Measurements from ENCODE around the gene RPL26. TPM values are rescaled to one million over a fixed set of nuclear protein-coding genes. Genes with fewer than 3 reads are reported as not detected.
A peak's percentile ranks its signal among the peaks of the same experiment; 100 is the strongest.

The RPL26 gene
- total and polyA plus RNA-seq, 2 donors (not counting 1 experiment from before 2014, with no cell fraction given): 2,663 to 4,116 TPM

- no peak for TF ChIP-seq EZH2 (IDR thresholded peaks at IDR 0.05; ENCODE audit: low read length, missing control alignments)
- TF ChIP-seq CTCF (conservative IDR thresholded peaks at IDR 0.05 in 1 of 2, IDR thresholded peaks at IDR 0.05 in 1 of 2; ENCODE audit: low read depth in 1 of 2, low read length in 2 of 2): no peak
Observed at GRCh38 chr17:8339540-8339939, 43.5 kb downstream of the RPL26 start, which contains the start of gene ODF4. Gene ODF4, plus strand, starts transcription at chr17:8339840. Its CDS starts 212 bp downstream, at chr17:8340052.

GRCh38 chr17:8338753-8339140 lies 44.2 kb downstream of the RPL26 start:
- DNase-seq (ENCODE audit: low read depth in 2 of 2): no peak
- Histone ChIP-seq H3K79me2 (ENCODE audit: control insufficient read depth, insufficient read depth, low read length) (no peaks in the 10 kb centered on the region), H3K27me3 (ENCODE audit: control insufficient read depth, insufficient read depth, low read length) (peaks cover 10% of the 10 kb centered on the region), H3K9ac (ENCODE audit: insufficient read depth, low read length) (no peak overlapping the region), H3K27ac (ENCODE audit: insufficient read depth, low read length) (no peak overlapping the region), H3K4me1 (ENCODE audit: control insufficient read depth, extremely low read depth, insufficient read depth, low read length) (no peaks in the 10 kb centered on the region), H4K20me1 (ENCODE audit: control insufficient read depth, extremely low read depth, insufficient read depth, low read length) (no peaks in the 10 kb centered on the region), H2AFZ (ENCODE audit: low read length) (no peak overlapping the region), H3K36me3 (ENCODE audit: control insufficient read depth, insufficient read depth, low read length) (no peaks in the 10 kb centered on the region), H3K4me3 (replicated peaks in 1 of 4; ENCODE audit: control extremely low read depth in 1 of 4, insufficient read depth in 1 of 4, low read depth in 3 of 4, low read length in 4 of 4) (no peak overlapping the region), H3K4me2 (ENCODE audit: extremely low read depth, insufficient read depth, low read length) (no peak overlapping the region), H3K9me3 (ENCODE audit: control insufficient read depth, insufficient read depth, low read depth, low read length) (no peaks in the 10 kb centered on the region)
- TF ChIP-seq CTCF (conservative IDR thresholded peaks at IDR 0.05 in 1 of 2, IDR thresholded peaks at IDR 0.05 in 1 of 2; ENCODE audit: low read depth in 1 of 2, low read length in 2 of 2): no peak
- no peak for TF ChIP-seq EZH2 (IDR thresholded peaks at IDR 0.05; ENCODE audit: low read length, missing control alignments)

More at GRCh38 chr17:8339540-8339939, 43.5 kb downstream of the RPL26 start, which contains the start of gene ODF4:
- Histone ChIP-seq H4K20me1 (ENCODE audit: control insufficient read depth, extremely low read depth, insufficient read depth, low read length) (no peaks in the 10 kb centered on the region), H3K9ac (ENCODE audit: insufficient read depth, low read length) (no peak within 1 kb of the TSS), H3K36me3 (ENCODE audit: control insufficient read depth, insufficient read depth, low read length) (no peaks in the 10 kb centered on the region), H3K27me3 (ENCODE audit: control insufficient read depth, insufficient read depth, low read length) (peaks cover 10% of the 10 kb centered on the region), H3K9me3 (ENCODE audit: control insufficient read depth, insufficient read depth, low read depth, low read length) (no peaks in the 10 kb centered on the region), H3K27ac (ENCODE audit: insufficient read depth, low read length) (no peak within 1 kb of the TSS), H2AFZ (ENCODE audit: low read length) (no peak within 1 kb of the TSS), H3K4me2 (ENCODE audit: extremely low read depth, insufficient read depth, low read length) (no peak within 1 kb of the TSS), H3K79me2 (ENCODE audit: control insufficient read depth, insufficient read depth, low read length) (no peaks in the 10 kb centered on the region), H3K4me3 (replicated peaks in 1 of 4; ENCODE audit: control extremely low read depth in 1 of 4, insufficient read depth in 1 of 4, low read depth in 3 of 4, low read length in 4 of 4) (no peak within 1 kb of the TSS), H3K4me1 (ENCODE audit: control insufficient read depth, extremely low read depth, insufficient read depth, low read length) (no peaks in the 10 kb centered on the region)
- DNase-seq (ENCODE audit: low read depth in 2 of 2): no peak

GRCh38 chr17:8337802-8338752 lies 44.9 kb downstream of the RPL26 start:
- Histone ChIP-seq H3K36me3 (ENCODE audit: control insufficient read depth, insufficient read depth, low read length) (no peaks in the 10 kb centered on the region), H3K4me2 (ENCODE audit: extremely low read depth, insufficient read depth, low read length) (peak overlapping the region; percentile 25), H4K20me1 (ENCODE audit: control insufficient read depth, extremely low read depth, insufficient read depth, low read length) (no peaks in the 10 kb centered on the region), H3K4me3 (replicated peaks in 1 of 4; ENCODE audit: control extremely low read depth in 1 of 4, insufficient read depth in 1 of 4, low read depth in 3 of 4, low read length in 4 of 4) (peak overlapping the region in 2 of 4 experiments; percentile 7 to 18), H3K4me1 (ENCODE audit: control insufficient read depth, extremely low read depth, insufficient read depth, low read length) (no peaks in the 10 kb centered on the region), H3K79me2 (ENCODE audit: control insufficient read depth, insufficient read depth, low read length) (no peaks in the 10 kb centered on the region), H3K9me3 (ENCODE audit: control insufficient read depth, insufficient read depth, low read depth, low read length) (no peaks in the 10 kb centered on the region), H2AFZ (ENCODE audit: low read length) (peak overlapping the region; percentile 44), H3K9ac (ENCODE audit: insufficient read depth, low read length) (no peak overlapping the region), H3K27ac (ENCODE audit: insufficient read depth, low read length) (no peak overlapping the region), H3K27me3 (ENCODE audit: control insufficient read depth, insufficient read depth, low read length) (peaks cover 10% of the 10 kb centered on the region)
- peak in 1 of 2 donors; percentile 19 for DNase-seq (ENCODE audit: low read depth in 2 of 2)
- TF ChIP-seq CTCF (conservative IDR thresholded peaks at IDR 0.05 in 1 of 2, IDR thresholded peaks at IDR 0.05 in 1 of 2; ENCODE audit: low read depth in 1 of 2, low read length in 2 of 2) (no peak), EZH2 (IDR thresholded peaks at IDR 0.05; ENCODE audit: low read length, missing control alignments) (no peak)
